ENCODE measurements around the gene RMND5A.

DNA sequence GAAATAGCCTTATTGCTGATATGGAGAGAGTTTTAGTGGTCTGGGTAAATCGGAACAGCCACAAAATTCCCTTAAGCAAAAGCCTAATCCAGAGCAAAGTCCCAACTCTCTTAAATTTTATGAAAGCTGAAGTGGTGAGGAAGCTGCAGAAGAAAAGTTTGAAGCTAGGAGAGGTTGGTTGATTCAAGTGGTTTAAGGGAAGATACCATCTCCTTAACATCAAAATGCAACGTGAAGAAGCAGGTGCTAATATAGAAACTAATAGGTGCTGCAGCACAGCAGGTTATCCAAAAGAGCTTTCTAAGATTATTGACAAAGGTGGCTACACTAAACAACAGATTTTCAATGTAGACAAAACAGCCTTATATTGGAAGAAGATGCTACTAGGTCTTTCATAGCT lies 98.9 kb downstream of the RMND5A start:
- TF ChIP-seq ELF4 (IDR thresholded peaks at IDR 0.05) (no peak), BHLHE40 (IDR thresholded peaks at IDR 0.05; ENCODE audit: borderline replicate concordance) (no peak), SUZ12 (IDR thresholded peaks at IDR 0.05) (no peak)
- TF ChIP-seq, protein P1, sequence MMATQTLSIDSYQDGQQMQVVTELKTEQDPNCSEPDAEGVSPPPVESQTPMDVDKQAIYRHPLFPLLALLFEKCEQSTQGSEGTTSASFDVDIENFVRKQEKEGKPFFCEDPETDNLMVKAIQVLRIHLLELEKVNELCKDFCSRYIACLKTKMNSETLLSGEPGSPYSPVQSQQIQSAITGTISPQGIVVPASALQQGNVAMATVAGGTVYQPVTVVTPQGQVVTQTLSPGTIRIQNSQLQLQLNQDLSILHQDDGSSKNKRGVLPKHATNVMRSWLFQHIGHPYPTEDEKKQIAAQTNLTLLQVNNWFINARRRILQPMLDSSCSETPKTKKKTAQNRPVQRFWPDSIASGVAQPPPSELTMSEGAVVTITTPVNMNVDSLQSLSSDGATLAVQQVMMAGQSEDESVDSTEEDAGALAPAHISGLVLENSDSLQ (IDR thresholded peaks at IDR 0.05): no peak

All from HEK293T (cell line).